B cell (primary cell): ENCODE results near the gene NRDE2. TPM values are rescaled to one million over a fixed set of nuclear protein-coding genes. Genes with fewer than 3 reads are reported as not detected.

Source experiments
- ATAC-seq: fragments of 200-7000 bp; cut with Tn5 transposase; one replicate; pipeline ENCODE4 v1.10.0; 2021; ENCODE audit warnings: low read depth, mild to moderate bottlenecking, moderate number of reproducible peaks, moderate library complexity
- CTCF ChIA-PET: fragments of 350-600 bp; sonication (Branson Sonifier 250); formaldehyde crosslinking; loops from one replicate; lab custom pipeline; 2021; ENCODE audit warnings: antibody characterized with exemption, inconsistent platforms; lab: Charles Lee
- POLR2A ChIA-PET: fragments of 350-600 bp; sonication (Branson Sonifier 250); formaldehyde crosslinking; loops from one replicate; lab custom pipeline; 2021; ENCODE audit warnings: antibody characterized with exemption; lab: Charles Lee
- DNase-seq: peaks from one replicate; pipeline ENCODE4 v3.0.0; 2013
- H2AFZ ChIP-seq: 2 replicates; pipeline ENCODE4 v1.6.1; 2012; ENCODE audit warnings: mild to moderate bottlenecking, low read depth, low read length; ENCODE audit not compliant: insufficient read depth, poor library complexity, severe bottlenecking
- H3K27ac ChIP-seq, 2 donors: 1 replicate in 1 of 2; 2 replicates in 1 of 2; pipeline ENCODE4 v1.5.1; 2012 to 2013; ENCODE audit warnings: low read length in 2 of 2, mild to moderate bottlenecking in 2 of 2, moderate library complexity in 1 of 2
- H3K27me3 ChIP-seq, 4 experiments: fragments of 200-600 bp in 1 of 4; sonication (generic) in 1 of 4; replicated peaks in 1 of 4; 1 replicate in 2 of 4; 2 replicates in 2 of 4; pipeline versions ENCODE4 v1.6.1 to v1.7.0; 2013 to 2016; ENCODE audit warnings: low read length in 3 of 4, mild to moderate bottlenecking in 2 of 4, mixed read lengths in 1 of 4, moderate library complexity in 1 of 4; ENCODE audit not compliant: insufficient read depth in 4 of 4, control insufficient read depth in 3 of 4; ENCODE audit errors: control extremely low read depth in 1 of 4
- H3K36me3 ChIP-seq, 2 experiments: replicated peaks in 1 of 2; 1 replicate in 1 of 2; 2 replicates in 1 of 2; pipeline versions ENCODE4 v1.6.1 to v1.7.1; 2013; ENCODE audit warnings: low read length in 1 of 2; ENCODE audit not compliant: insufficient read depth in 2 of 2, control insufficient read depth in 1 of 2; ENCODE audit errors: control extremely low read depth in 1 of 2, extremely low read depth in 1 of 2
- H3K4me1 ChIP-seq, 2 donors: fragments of 200-600 bp in 1 of 2; sonication (generic) in 1 of 2; 1 replicate in 1 of 2; 2 replicates in 1 of 2; pipeline versions ENCODE4 v1.5.1 to v1.6.1; 2013 to 2017; ENCODE audit warnings: low read length in 2 of 2; ENCODE audit not compliant: control insufficient read depth in 2 of 2, insufficient read depth in 2 of 2
- H3K4me2 ChIP-seq: replicated peaks from 2 replicates; pipeline ENCODE3; 2012; ENCODE audit warnings: mild to moderate bottlenecking, low read depth, low read length; ENCODE audit not compliant: poor library complexity, severe bottlenecking
- H3K4me3 ChIP-seq, 5 experiments: fragments of 200-600 bp in 1 of 5; sonication (generic) in 1 of 5; 1 replicate in 3 of 5; 2 replicates in 2 of 5; pipeline versions ENCODE4 v1.5.1 to v1.7.0; 2011 to 2016; ENCODE audit warnings: low read length in 4 of 5, mild to moderate bottlenecking in 4 of 5, low read depth in 2 of 5, control low read depth in 1 of 5, moderate library complexity in 1 of 5; ENCODE audit not compliant: insufficient read depth in 1 of 5; ENCODE audit errors: control extremely low read depth in 1 of 5, extremely low read depth in 1 of 5
- H3K79me2 ChIP-seq: fragments of 200-600 bp; sonication (generic); one replicate; pipeline ENCODE4 v1.6.0; 2016; ENCODE audit warnings: low read length; ENCODE audit not compliant: control insufficient read depth, insufficient read depth
- H3K9ac ChIP-seq: fragments of 200-600 bp; sonication (generic); 2 replicates; pipeline ENCODE4 v1.6.1; 2017; ENCODE audit warnings: mild to moderate bottlenecking, low read length, moderate library complexity
- H3K9me3 ChIP-seq, 3 donors: one replicate each; pipeline versions ENCODE4 v1.6.1 to v1.7.1; 2013; ENCODE audit warnings: low read length in 2 of 3; ENCODE audit not compliant: control insufficient read depth in 2 of 3, insufficient read depth in 1 of 3; ENCODE audit errors: control extremely low read depth in 1 of 3
- H4K20me1 ChIP-seq: 2 replicates; pipeline ENCODE4 v1.6.0; 2012; ENCODE audit warnings: mild to moderate bottlenecking, low read length; ENCODE audit not compliant: insufficient read depth, control insufficient read depth, poor library complexity, severe bottlenecking
- H3K27ac Mint-ChIP-seq: one replicate; pipeline ENCODE4 v1.8.0; 2021; ENCODE audit warnings: mixed read lengths
- H3K27me3 Mint-ChIP-seq: one replicate; pipeline ENCODE4 v1.8.0; 2021; ENCODE audit warnings: mixed read lengths
- H3K4me1 Mint-ChIP-seq: one replicate; pipeline ENCODE4 v1.8.0; 2021; ENCODE audit warnings: mixed read lengths
- H3K4me3 Mint-ChIP-seq: one replicate; pipeline ENCODE4 v1.8.0; 2021; ENCODE audit warnings: mixed read lengths
- H3K9me3 Mint-ChIP-seq: one replicate; pipeline ENCODE4 v1.8.0; 2022; ENCODE audit warnings: mixed read lengths; ENCODE audit not compliant: insufficient read depth
- CTCF ChIP-seq: fragments of 200-600 bp; IDR thresholded peaks from one replicate; pipeline ENCODE4 v1.8.0; 2022; ENCODE audit warnings: antibody characterized with exemption, mild to moderate bottlenecking
- EZH2 ChIP-seq: IDR thresholded peaks from 2 replicates; pipeline ENCODE4 v1.6.1; 2012; ENCODE audit warnings: borderline replicate concordance, low read depth, mild to moderate bottlenecking, moderate library complexity, low read length; ENCODE audit not compliant: insufficient read depth, poor library complexity, severe bottlenecking
- WGBS: methylation state at CpG from one replicate; pipeline ENCODE4 v1.1.5; 2013; ENCODE audit warnings: missing lambda C conversion rate; ENCODE audit not compliant: insufficient coverage; 5-methylcytosine and 5-hydroxymethylcytosine counted together
- intact Hi-C: fragments of 100-400 bp; cut with micrococcal nuclease; formaldehyde crosslinking; loops from one replicate; pipeline ENCODE4 v1.10.0; 2022
- polyA plus RNA-seq: library from polyadenylated mRNA; depleted of rRNA; stranded (reverse); fragments of >200 nt; gene quantifications from 2 replicates; pipeline ENCODE4 v1.2.3, GENCODE V29; 2012
- total RNA-seq, 2 donors: library from RNA; stranded (reverse); fragments of 120-200 nt in 1 of 2; gene quantifications; 1 replicate in 1 of 2; 2 replicates in 1 of 2; pipeline versions ENCODE4 v1.2.3 to v1.2.4, GENCODE V29; 2013 to 2022

NRDE2 gene
- total and polyA plus RNA-seq, 2 donors (not counting 1 experiment from before 2014, with no cell fraction given), result 5.3 to 35.8 TPM

- ATAC-seq (no peak), DNase-seq (no peak)
- Histone ChIP-seq H3K4me3 (no peak overlapping the region), H4K20me1 (peaks cover 24% of the 10 kb centered on the region), H3K9me3 (no peaks in the 10 kb centered on the region), H3K79me2 (peaks cover 25% of the 10 kb centered on the region), H3K4me1 (no peaks in the 10 kb centered on the region), H2AFZ (no peak overlapping the region), H3K27ac (no peak overlapping the region), H3K4me2 (no peak overlapping the region), H3K27me3 (no peaks in the 10 kb centered on the region), H3K36me3 (peaks cover 0 to 32% of the 10 kb centered on the region in 2 experiments), H3K9ac (no peak overlapping the region)
- TF ChIP-seq CTCF, result no peak
- no CpG with 5 or more reads among the region's 2 CpGs for WGBS
- Mint-ChIP-seq H3K27me3 (no peaks in the 10 kb centered on the region), H3K4me1 (peaks cover 8% of the 10 kb centered on the region), H3K9me3 (no peaks in the 10 kb centered on the region), H3K4me3 (no peak overlapping the region), H3K27ac (no peak overlapping the region)
- intact Hi-C loops, result no loop called here
- ChIA-PET POLR2A (interaction anchor here (0.7 kb wide), 1 partner anchor 14 kb away, joined by 3 read pairs; no protein-coding TSS in a partner anchor), CTCF (interaction anchor here (1.0 kb wide), 1 partner anchor 16 kb away, joined by 4 read pairs; no protein-coding TSS in a partner anchor)
Measured at GRCh38 chr14:90317286-90317685, 14.5 kb downstream of the NRDE2 start.

DNA sequence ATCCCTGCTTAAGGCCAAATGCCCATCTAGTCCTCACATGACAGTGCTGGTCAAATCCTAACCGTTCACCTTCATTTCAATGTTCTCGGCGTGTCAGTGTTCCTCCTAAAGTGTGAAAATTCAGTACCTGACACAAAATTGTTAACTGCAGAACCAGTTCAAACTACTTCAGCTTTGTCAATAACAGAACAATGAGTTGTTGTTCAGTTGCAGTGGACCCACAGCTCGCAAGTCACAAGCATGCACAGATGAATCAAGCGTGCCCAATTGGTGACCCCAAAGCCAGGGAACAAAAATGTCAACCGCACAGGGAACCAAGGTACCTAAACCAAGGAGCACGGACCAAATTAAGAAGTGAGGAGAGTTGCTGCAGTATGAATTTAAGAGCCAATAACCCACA is 23.2 kb downstream of the NRDE2 start:
- WGBS, result 98% methylated on average over 7 of the region's 7 CpGs
- POLR2A ChIA-PET, result no interaction called here
- no peaks in the 10 kb centered on the region for H3K9me3 ChIP-seq

More for the DNA sequence above, 23.2 kb downstream of the NRDE2 start:
- H3K9me3 Mint-ChIP-seq, result no peaks in the 10 kb centered on the region
- Histone ChIP-seq H3K4me1 (no peaks in the 10 kb centered on the region), H2AFZ (no peak overlapping the region), H3K27me3 (no peaks in the 10 kb centered on the region), H3K9ac (no peak overlapping the region), H3K4me3 (no peak overlapping the region), H4K20me1 (no peaks in the 10 kb centered on the region), H3K79me2 (no peaks in the 10 kb centered on the region), H3K36me3 (peaks cover 0 to 71% of the 10 kb centered on the region in 2 experiments), H3K4me2 (no peak overlapping the region), H3K27ac (no peak overlapping the region)
- CTCF ChIA-PET, result no interaction called here
- no peaks in the 10 kb centered on the region for H3K4me1 Mint-ChIP-seq
- intact Hi-C loops, result no loop called here
- ATAC-seq, result no peak
- H3K27me3 Mint-ChIP-seq, result no peaks in the 10 kb centered on the region
- TF ChIP-seq EZH2, result no peak
- TF ChIP-seq CTCF, result no peak
- H3K4me3 Mint-ChIP-seq, result no peak overlapping the region
- DNase-seq, result no peak
- no peak overlapping the region for H3K27ac Mint-ChIP-seq
